NCI-H146 (cell line): Measurements from ENCODE around the gene ARHGDIA.
A peak's percentile ranks its signal among the peaks of the same experiment; 100 is the strongest.

ENCODE experiments used
- DNase-seq: peaks from one replicate; lab custom pipeline; 2025; lab: John Stamatoyannopoulos, UW

The ARHGDIA gene

DNA sequence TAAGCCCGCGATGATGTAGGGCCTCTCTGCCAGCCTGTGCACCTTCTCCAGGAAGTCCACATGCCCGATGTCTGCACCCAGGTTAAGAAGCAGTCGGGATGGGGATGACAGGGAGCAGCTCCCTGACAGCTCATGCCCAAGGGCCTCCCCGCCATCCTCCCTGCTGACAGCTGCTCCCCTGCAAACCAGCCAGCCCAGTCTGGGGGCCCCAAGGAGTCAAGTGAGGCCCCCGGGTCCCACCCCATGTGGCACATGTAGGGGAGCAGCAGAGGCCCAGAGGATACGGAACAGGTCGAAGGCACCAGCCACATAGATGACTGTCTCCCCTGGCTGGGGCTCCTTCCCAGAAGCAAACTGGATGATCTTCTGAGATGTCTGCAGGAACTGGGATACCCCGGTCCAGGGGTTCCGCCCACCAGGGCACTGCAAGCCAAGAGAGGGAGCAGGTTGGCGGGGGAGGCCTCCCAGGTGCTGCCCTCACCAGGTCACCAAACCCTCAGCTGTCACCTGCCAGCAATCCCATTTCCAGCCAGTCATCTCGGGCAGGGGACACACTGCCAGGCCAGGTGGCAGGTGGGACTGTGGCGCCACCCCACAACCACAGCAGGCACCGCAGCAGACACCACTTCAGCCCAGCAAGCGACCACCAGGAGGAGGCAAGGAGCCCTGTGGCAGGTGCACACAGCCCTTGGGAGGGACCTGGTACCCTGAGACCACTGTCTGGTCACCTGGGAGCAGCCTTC, 35.5 kb upstream of the ARHGDIA start:
- DNase-seq = peak; percentile 12

DNA sequence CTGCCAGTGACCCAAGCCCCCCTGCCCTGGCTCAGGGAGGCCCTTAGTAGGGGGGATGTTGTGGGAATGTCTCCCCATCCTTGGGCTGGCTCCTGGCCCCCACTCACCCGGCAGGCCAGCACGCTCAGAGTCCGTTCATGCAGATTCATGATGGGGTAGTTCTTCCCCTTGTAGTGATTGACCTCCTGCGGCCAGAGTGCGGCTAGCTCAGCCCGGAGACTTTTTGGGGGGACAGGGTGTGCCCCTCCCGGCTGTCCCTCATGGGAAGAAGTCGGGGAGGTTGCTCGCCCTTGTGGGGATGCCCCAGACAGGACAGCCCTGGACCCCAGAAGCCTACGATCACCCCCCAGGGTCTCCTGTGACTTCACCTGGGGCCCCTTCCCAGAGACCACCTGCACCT, 34.9 kb upstream of the ARHGDIA start:
- DNase-seq = no peak

DNA sequence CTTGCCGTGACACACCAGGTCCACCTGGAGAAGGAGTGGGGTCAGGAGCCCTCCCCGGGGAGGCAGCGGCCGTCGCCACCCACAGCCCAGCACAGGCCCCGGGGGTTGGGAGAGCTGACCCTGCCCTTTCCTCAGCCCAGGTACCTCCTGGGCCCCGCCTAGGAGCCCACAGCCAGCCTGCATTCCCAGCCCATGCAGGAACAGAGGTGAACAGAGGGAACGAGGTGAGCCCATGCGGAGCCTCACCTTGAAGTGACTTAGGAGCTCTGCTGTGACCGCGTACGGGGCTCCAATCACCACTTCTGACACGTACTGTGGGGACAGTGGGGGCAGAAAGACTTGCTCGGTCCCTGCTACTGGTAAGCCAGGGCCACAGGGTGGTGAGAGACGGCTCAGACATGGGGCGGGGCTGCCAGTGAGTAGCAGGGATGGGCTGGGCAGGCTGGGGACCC, 34.3 kb upstream of the ARHGDIA start:
- DNase-seq = no peak

DNA sequence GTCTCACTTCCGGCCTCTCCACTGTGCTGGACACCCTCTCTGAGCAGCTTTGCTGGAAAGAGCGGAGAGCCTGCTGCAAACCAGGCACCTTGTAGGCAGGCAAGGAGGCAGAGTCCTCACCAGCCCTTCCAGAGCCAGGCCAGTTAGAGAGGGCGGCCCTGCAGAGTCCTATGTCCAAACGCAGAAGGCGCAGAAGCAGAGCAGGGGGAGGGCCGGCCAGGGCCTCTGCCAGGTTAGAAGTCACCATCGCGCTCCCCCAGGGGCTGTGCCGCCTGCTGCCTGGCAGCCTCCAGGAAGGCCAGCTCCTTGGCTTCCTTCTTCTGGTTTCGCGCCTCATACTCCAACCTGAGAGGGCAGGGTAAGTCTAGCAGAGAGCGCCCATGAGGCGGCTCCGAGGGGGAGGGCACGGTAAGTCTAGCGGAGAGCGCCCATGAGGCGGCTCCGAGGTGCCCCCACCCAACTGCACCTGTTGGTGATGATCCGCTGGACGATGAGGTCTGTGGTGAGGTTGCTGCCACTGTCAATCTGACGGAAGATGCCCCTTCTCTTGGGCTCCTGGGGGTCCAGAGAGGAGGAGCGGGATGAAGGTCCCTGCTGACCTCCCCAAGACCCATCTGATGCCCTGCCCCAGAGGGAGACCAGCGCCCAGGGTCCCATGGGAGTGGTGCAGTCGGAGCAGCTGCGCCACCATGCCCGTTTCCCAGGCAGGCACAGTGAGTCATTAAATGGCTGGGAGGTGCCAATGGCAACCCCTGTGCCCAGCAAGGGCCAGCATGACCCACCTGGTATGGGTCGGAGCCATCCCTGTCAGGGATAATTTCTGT, 33.7 kb upstream of the ARHGDIA start:
- DNase-seq = no peak

DNA sequence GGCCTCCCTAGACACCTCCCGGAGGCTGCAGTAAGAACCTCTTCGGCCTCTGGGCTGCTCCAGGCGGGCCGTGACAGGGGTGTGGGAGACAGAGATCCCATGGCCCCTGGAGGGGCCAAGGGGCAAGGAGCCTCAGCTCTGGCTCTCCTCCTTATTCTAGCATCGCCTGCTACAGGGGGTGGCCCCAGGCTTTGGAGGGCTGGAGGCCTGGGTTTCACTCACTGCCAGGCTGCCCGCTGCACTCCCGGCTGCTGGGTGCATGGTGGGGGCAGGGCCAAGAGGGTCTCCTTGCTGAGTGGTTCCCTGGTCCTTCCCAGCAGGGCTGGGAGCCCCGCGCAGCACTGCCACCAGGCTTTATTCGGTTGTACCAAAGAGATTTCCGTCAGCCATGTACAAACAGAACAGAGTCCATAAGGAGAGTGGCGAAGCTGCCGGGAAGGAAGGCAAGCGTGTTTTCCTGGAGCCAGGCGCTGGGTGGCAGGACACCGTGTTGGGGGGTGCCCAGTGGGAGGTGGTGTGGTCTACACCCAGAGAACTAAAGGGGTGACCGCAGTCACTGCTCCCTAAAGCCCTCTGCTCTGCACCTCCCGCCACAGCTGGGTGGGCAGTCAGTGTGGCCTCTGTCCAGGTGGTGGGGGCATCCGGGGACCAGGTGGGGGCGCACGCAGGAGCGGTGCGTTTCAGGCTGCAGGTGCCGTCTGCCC, 32.9 kb upstream of the ARHGDIA start:
- DNase-seq = no peak

DNA sequence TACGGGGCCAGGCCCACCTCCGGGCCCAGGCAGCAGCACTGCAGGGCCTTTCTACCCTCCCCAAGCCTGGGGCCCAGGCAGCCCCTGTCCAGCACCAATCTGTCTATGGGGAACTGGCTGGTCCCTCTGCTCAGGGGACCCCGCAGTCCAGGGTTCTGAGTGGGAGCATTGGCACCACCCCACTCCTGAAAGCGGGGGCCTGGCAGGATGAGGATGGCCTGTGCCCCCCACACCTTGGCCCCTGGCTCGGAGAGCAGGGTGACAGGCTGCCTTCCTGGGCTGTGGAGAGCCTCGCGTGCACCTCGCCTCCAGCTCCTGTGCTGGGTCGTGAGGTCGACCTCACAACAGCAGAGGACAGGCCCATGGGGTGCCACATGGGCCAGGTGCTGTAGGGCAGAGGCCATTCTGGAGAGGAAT, 32.3 kb upstream of the ARHGDIA start:
- DNase-seq = no peak

DNA sequence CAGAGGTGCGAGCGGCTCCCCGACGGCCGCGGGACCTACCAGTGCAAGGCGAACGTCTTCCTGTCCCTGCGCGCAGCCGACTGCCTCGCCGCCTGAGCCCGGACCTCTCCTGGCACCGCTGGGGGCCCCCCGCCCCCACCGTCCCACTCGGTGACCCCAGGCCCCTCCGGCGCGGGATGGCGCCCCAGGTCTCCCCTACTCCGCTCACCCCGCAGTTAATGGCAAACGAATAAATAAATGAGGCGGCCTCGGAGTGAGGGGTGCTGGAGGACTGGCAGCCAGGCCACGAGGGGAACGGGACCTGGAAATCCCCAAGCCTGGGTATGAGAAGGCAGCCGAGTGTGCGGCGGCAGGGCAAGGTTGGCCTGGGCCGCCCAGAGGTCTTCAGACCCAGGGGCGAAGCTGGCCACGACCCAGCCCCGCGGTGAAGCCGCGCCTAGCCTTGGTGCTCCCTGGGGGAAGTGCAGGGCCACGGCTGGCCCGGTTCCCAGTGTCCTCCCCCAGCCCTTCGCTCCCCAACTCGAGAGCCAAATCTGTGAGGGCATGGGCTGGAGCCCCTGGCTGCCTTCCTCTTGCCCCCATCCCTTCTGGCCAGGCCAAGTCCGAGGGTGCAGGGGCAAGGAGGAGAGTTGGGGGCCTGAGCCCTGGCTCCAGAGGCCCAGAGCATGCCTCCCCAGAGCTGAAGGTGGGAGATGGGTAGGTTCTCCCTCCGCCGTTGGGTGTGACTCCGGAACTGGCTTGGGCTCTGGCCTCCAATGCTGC, 31.7 kb upstream of the ARHGDIA start:
- no peak for DNase-seq

DNA sequence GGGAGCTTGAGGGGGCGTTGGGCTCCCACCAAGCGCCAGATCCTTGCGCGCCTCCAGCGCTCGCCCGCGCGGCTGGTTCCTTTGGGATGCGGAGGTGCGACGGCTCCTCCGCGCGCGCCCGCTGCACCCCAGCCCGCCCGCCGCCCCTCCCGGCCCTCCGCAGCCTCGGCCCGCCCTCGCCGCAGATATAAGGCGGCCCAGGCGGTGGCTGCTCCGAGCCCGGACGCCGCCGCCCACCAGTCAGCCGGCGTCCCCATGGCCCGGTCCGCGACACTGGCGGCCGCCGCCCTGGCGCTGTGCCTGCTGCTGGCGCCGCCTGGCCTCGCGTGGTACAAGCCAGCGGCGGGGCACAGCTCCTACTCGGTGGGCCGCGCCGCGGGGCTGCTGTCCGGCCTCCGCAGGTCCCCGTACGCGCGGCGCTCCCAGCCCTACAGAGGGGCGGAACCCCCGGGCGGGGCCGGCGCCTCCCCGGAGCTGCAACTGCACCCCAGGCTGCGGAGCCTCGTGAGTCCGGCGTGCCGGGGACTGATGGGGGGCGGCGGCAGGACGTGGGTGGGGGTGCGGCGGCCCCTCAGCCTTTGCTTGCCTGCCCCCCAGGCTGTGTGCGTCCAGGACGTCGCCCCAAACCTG, 31.0 kb upstream of the ARHGDIA start, which contains the start of gene NPB:
TSS of gene NPB (plus strand) at position 216 of the 630 bp plus-strand sequence. CDS start at position 256, 40 bp downstream.
- peak; percentile 36 for DNase-seq

DNA sequence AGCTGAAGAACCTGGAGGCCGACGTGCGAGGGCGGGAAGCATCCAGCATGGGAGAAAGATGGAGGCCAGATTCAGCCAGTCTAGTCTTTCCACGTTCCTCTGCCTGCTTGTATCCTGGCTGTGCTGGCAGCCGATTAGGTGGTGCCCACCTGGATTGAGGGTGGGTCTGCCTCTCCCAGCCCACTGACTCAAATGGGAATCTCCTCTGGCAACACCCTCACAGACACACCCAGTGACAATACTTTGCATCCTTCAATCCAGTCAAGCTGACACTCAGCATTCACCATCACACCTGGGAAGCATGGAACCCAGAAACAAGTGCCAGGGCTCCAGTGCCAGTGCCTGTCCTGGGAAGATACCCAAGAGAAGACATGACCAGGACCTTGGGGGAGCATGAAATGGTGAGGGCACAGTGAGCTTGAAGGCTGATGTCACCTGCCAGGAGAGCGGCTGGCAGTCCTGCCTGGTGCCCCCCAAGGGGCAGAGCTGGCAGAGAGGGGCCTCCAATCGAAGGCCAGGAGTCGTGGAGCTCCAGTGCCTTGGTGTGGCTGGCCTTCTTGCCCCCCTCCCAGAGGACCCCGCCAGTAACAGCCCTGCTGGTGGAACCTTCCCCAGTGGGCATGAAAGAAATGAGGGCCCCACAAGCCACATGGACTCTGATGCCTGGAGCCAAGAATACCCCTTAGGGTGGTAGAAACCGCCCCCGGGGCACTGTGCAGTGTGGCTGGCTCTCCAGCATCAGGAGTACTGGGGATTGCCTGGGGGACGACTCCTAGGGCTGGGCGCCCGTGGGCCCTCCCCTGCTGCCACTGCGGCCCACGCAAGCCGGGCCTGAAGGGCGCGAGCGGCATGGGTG, 30.3 kb upstream of the ARHGDIA start:
- no peak for DNase-seq

DNA sequence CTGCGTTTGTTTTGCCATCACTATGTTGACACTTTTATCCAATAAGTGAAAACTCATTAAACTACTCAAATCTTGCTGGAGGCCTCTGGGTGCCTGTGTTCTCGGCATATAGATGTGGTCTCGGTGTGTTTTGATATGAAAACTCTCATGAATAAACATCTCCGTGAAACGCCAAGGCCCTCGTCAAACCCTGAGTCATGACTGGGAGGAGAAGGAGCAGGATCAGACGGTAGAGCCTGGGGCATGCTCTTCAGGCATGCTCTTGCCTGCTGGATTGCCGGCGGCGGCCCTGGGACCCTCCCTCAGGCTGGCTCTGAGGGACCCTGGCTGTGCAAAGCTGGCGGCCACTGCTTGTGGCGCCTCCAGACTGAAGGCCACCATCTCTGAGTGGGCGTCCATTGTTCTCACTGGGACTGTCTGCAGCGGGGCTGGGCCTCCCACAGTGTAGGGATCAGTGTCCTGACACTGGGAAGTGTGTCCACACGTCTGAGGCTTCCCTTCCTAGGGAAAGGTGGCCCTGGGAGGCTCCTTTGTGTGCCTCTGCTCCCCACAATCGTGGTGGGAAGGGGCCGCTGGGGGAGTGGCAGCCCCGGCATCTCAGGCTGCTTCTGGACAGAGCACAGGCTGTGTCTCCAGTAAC, 29.2 kb upstream of the ARHGDIA start:
- DNase-seq = no peak

DNA sequence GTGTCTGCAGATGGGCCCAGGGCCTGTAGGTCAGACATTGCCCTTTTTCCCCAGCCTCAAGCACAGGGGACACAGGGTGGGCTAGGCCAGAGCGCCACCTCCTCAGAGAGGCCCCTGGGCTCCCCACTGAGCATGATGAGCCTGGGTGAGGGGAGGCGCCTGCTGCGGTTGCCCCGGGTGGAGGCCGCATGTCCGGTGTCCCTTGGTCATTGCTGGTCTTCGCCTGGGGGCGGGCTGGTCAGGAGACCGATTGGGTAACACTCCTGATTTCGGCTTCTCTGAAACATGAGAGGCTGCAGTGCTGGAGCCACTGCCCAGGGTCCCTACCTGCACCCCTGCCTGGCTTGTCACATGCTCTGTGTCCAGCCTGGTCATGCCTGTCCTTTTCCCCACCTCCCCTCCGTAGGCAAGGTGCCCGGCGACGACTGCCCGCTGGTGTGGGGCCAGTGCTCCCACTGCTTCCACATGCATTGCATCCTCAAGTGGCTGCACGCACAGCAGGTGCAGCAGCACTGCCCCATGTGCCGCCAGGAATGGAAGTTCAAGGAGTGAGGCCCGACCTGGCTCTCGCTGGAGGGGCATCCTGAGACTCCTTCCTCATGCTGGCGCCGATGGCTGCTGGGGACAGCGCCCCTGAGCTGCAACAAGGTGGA, 28.5 kb upstream of the ARHGDIA start:
- DNase-seq = no peak

DNA sequence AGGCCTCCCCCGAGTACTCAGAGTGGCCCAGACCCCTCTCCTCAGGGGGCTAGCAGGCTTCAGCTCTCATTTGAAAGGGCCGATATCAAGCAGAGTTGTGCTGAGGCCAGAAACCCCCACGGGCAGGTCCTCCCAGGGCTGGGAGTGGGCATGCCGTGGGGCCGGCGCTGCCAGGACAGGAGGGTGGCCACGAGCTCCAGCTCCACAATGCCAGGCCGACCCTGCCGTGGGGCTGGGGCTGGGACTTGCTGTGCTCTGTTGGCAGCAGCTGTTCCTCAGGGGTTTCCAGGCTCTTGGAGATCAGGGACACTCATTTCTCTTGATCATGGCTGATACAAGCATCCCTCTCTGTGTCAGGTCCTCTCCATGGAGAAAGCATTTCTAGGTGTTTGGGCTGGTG, 27.7 kb upstream of the ARHGDIA start:
- no peak for DNase-seq

DNA sequence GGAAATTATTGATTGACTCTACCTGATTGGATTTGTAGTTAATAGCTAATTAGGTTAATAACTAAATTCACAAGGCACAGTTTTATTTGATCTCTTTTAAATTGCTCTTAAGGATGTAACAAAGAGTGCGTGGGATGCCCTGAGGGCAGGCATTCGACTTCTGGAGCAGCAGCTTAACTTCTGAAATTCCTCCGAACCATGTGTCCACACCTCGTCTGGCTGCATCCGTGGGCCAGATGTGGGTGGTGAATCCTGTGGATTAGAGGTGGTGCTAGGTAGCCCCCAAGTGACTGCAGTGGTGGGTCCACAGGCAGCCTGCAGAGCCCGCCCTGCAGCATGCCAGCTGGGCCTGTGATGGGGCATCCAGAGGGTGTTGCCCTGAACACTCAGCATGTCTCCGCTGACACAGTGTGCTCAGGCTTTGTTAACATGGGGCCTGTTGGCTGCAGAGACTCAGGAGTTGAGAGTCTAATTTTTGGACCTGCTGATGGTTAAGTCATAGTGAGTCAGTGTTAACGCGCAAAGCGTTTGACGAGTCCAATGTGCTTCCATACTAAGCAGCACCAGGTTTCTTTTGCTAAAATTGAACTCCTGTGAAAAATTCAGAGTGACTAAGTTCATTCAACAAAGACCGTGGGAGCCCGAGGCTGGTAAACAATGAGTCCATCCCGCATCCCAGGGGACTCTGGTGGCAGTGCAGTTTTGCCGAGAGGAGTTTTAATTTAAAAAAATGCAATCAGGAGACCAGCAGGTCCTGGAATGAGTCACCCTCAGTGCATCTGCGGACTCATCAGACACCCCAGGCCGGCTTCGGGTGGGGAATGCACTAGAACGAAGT, 27.1 kb upstream of the ARHGDIA start:
- no peak for DNase-seq

DNA sequence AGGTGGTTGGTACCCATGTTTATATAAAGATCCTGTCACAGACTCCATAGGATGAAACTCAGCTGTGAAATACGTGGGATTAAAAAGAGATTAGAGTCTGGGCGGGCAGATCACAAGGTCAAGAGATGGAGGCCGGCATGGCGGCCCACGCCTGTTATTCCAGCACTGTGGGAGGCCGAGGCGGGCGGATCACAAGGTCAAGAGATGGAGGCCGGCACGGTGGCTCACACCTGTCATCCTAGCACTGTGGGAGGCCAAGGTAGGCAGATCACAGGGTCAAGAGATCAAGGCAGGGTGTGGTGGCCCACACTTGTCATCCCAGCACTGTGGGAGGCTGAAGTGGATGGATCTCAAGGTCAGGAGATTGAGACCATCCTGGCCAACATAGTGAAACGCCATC, 24.3 kb upstream of the ARHGDIA start:
- no peak for DNase-seq

DNA sequence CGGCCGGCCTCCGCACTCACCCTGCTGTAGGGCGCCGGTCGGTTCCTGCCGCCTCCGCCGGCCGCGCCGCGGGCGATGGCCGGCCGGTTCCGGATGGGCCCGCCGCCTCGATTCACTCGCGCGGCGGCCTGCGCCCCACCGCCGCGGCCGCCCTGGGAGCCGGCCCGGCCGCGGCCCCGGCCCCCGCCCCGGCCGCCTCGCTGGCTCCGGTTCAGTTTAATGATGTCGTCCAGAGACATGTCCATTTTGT, 20.1 kb upstream of the ARHGDIA start:
- no peak for DNase-seq

DNA sequence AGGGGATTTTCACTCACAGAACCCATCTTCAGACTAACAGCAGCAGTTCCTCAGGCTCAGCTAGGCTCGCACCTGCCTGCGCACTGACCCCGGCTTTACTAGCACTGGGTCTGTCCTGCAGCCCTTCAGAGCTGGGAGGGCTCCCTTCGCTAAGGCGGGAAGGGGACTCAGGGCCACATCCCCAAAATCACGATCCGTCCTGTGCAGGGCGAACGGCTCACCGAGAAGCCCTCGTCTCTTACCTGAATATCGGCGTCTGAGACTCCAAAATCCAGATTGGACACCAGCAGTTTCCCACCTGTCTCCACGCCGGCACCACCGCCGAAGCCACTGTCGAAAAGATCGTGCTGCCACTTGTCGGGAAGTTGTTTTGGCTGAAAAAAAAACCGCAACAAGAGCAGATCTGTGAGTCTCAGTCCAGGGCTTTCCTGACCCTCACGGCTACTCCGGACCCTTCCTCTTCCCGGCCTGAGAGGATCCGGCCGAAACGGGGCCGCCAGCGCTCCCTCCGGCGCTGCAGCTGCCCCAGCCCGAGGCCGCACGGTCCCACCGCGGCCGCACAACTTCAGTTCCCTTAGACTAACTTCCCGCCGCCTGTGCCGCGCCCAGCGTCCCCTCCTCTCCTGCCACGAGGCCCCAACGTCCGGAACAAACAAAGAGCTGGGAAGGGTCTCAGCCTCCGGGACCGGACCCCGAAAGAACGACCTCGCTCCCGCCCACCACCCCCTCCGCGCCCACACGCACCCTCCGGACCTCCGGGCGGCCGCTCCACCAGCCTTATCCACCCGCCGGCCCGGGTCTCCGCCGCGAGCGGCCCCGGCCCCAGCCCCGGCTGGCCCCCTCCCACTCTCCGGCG, 19.5 kb upstream of the ARHGDIA start:
- peak; percentile 11 for DNase-seq

DNA sequence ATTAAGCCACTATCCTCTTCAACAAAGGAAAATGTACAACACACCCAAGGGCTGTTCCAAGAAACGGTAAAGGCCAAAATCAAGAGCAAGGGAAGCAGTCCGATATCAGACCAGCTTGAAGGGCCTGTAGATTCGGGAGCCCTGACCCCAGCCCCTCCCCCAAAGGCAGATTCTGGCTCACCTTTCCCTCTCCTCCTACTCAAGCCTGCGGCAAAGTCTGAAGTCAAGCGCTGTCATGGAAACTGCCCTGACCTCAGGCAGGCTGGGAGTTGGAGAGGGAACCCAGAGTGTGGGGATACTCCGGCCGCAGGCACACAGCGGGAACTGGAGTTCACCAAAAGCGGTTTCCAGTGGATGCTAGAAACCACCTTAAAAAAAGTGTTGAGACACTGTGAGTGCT, 18.5 kb upstream of the ARHGDIA start:
- DNase-seq = no peak
